GM12878 (cell line): ENCODE data around the gene ATF6. TPM values are rescaled to one million over a fixed set of nuclear protein-coding genes. Genes with fewer than 3 reads are reported as not detected.

Source experiments
- ATAC-seq: fragments of 200-7000 bp; cut with Tn5 transposase; 3 replicates; pipeline ENCODE4 v1.9.1; 2020; ENCODE audit warnings: mild to moderate bottlenecking, moderate library complexity
- BruUV-seq: library from RNA; stranded (reverse); fragments of 400-500 nt; replicated peaks from 2 replicates; lab custom pipeline; 2021; lab: Mats Ljungman, UMichigan
- CTCF ChIA-PET: fragments of 300-600 bp; sonication (Branson Sonifier 250); formaldehyde crosslinking; extraction: SDS; loops from one replicate; lab custom pipeline; 2021; ENCODE audit warnings: inconsistent platforms; lab: Yijun Ruan, JAX
- POLR2A ChIA-PET: fragments of 350-600 bp; formaldehyde crosslinking; extraction: SDS; loops from one replicate; lab custom pipeline; 2021; ENCODE audit warnings: inconsistent platforms; lab: Charles Lee
- RAD21 ChIA-PET: fragments of 300-600 bp; sonication (Branson Sonifier 250); formaldehyde crosslinking; loops from one replicate; lab custom pipeline; 2023; ENCODE audit warnings: antibody characterized with exemption; ENCODE audit not compliant: unreplicated experiment; lab: Charles Lee
- SMC1A ChIA-PET: fragments of 300-600 bp; sonication (Branson Sonifier 250); formaldehyde crosslinking; loops from one replicate; lab custom pipeline; 2023; ENCODE audit not compliant: unreplicated experiment, uncharacterized antibody; lab: Charles Lee
- DNase-seq: peaks from one replicate; pipeline ENCODE4 v3.0.0-alpha.2; 2011; ENCODE audit warnings: low read depth, low spot score
- FAIRE-seq: peaks from 3 replicates; lab custom pipeline; 2011; peaks lifted over from hg19 to GRCh38; lab: Jason Lieb, UNC
- H2AFZ ChIP-seq: 2 replicates; pipeline ENCODE4 v1.6.0; 2011; ENCODE audit warnings: low read depth, low read length, control low read depth; ENCODE audit not compliant: control insufficient read depth
- H3K27ac ChIP-seq: 2 replicates; pipeline ENCODE4 v1.5.1; 2011; ENCODE audit warnings: control low read depth; ENCODE audit not compliant: control insufficient read depth, insufficient read depth
- H3K27me3 ChIP-seq, 2 experiments: replicated peaks in 1 of 2; 2 replicates each; pipeline versions ENCODE4 v1.6.0 to v1.6.1; 2011; ENCODE audit warnings: low read length in 1 of 2; ENCODE audit not compliant: control insufficient read depth in 2 of 2, insufficient read depth in 2 of 2
- H3K36me3 ChIP-seq, 2 experiments: 2 replicates each; pipeline ENCODE4 v1.5.1; 2011; ENCODE audit warnings: low read length in 1 of 2; ENCODE audit not compliant: control insufficient read depth in 2 of 2, insufficient read depth in 2 of 2
- H3K4me1 ChIP-seq: 2 replicates; pipeline ENCODE4 v1.6.1; 2011; ENCODE audit warnings: mild to moderate bottlenecking, low read length, moderate library complexity, mixed read lengths; ENCODE audit not compliant: control insufficient read depth, insufficient read depth
- H3K4me2 ChIP-seq: 2 replicates; pipeline ENCODE4 v1.6.0; 2011; ENCODE audit warnings: control low read depth; ENCODE audit not compliant: control insufficient read depth, insufficient read depth
- H3K4me3 ChIP-seq: fragments of 200-600 bp; sonication (generic); 2 replicates; pipeline ENCODE4 v1.5.1; 2016
- H3K79me2 ChIP-seq: 2 replicates; pipeline ENCODE4 v1.6.0; 2011; ENCODE audit warnings: low read length; ENCODE audit not compliant: control insufficient read depth, insufficient read depth
- H3K9ac ChIP-seq: 2 replicates; pipeline ENCODE4 v1.8.0; 2011; ENCODE audit warnings: low read length, control low read depth, mixed read lengths; ENCODE audit not compliant: control insufficient read depth, insufficient read depth
- H3K9me3 ChIP-seq: replicated peaks from 3 replicates; pipeline ENCODE4 v1.5.1; 2011; ENCODE audit warnings: mild to moderate bottlenecking, low read length; ENCODE audit not compliant: control insufficient read depth, insufficient read depth
- H4K20me1 ChIP-seq: 2 replicates; pipeline ENCODE4 v1.6.0; 2011; ENCODE audit not compliant: control insufficient read depth, insufficient read depth
- BMI1 ChIP-seq: fragments of 450-650 bp; IDR thresholded peaks from 2 replicates; pipeline ENCODE4 v1.6.1; 2016; ENCODE audit warnings: mild to moderate bottlenecking, moderate library complexity, borderline replicate concordance
- CBX3 ChIP-seq: fragments of 200-600 bp; sonication (generic); IDR thresholded peaks from 2 replicates; pipeline ENCODE4 v1.6.1; 2016; ENCODE audit warnings: low read depth, borderline replicate concordance
- CHD2 ChIP-seq: IDR thresholded peaks from 2 replicates; pipeline ENCODE4 v1.6.1; 2011; ENCODE audit warnings: low read depth, low read length, improper control_type of control experiment, borderline replicate concordance
- HDAC6 ChIP-seq: fragments of 200-600 bp; sonication (generic); IDR thresholded peaks from one replicate; pipeline ENCODE4 v1.8.0; 2017; ENCODE audit warnings: antibody characterized with exemption; ENCODE audit not compliant: unreplicated experiment
- IKZF2 ChIP-seq, 2 experiments: fragments of 450-650 bp; IDR thresholded peaks; 2 replicates each; pipeline ENCODE4 v1.6.1; 2017; ENCODE audit warnings: mild to moderate bottlenecking in 2 of 2, moderate library complexity in 2 of 2
- JUND ChIP-seq: IDR thresholded peaks from 2 replicates; pipeline ENCODE4 v1.6.1; 2012; ENCODE audit warnings: low read depth, mild to moderate bottlenecking, low read length, improper control_type of control experiment, moderate library complexity
- NR2C1 ChIP-seq: fragments of 450-650 bp; IDR thresholded peaks from 2 replicates; pipeline ENCODE4 v1.6.1; 2017; ENCODE audit warnings: antibody characterized with exemption, mild to moderate bottlenecking, moderate library complexity
- SRF ChIP-seq, 2 experiments: IDR thresholded peaks; 2 replicates each; pipeline ENCODE4 v1.6.1; 2011; ENCODE audit warnings: low read depth in 2 of 2, low read length in 2 of 2, mild to moderate bottlenecking in 1 of 2, moderate library complexity in 1 of 2
- SUPT20H ChIP-seq: IDR thresholded peaks from 2 replicates; pipeline ENCODE4 v1.6.1; 2011; ENCODE audit warnings: low read depth, mild to moderate bottlenecking, low read length, moderate library complexity, borderline replicate concordance; ENCODE audit not compliant: control insufficient read depth
- TBL1XR1 ChIP-seq: IDR thresholded peaks from 2 replicates; pipeline ENCODE4 v1.6.1; 2012; ENCODE audit warnings: low read depth, low read length, improper control_type of control experiment
- TCF3 ChIP-seq: IDR thresholded peaks from 2 replicates; pipeline ENCODE4 v1.6.1; 2012; ENCODE audit warnings: low read depth, mild to moderate bottlenecking, low read length, borderline replicate concordance; ENCODE audit not compliant: insufficient read depth
- WGBS: methylation state at CpG from one replicate; pipeline ENCODE4 v1.1.6; 2016; ENCODE audit warnings: low lambda C conversion rate; ENCODE audit not compliant: insufficient replicate concordance, insufficient coverage; ENCODE audit errors: missing lambda C conversion rate; 5-methylcytosine and 5-hydroxymethylcytosine counted together
- in situ Hi-C: fragments of 300-500 bp; cut with MboI; formaldehyde crosslinking; loops from 9 replicates; pipeline ENCODE4 v1.14.3; 2018; ENCODE audit warnings: mixed read lengths
- intact Hi-C: fragments of 100-400 bp; cut with micrococcal nuclease; formaldehyde crosslinking; loops from one replicate; pipeline ENCODE4 v1.14.2; 2022; ENCODE audit not compliant: unreplicated experiment
- polyA plus RNA-seq, 11 experiments: library from polyadenylated mRNA; depleted of rRNA in 4 of 11; unstranded in 6 of 11; stranded (reverse) in 5 of 11; fragments of >200 nt; fragmentation: Nextera tagmentation in 4 of 11; fragmentation: Illumina TruSeq in 1 of 11; extraction: Ambion mirVana in 4 of 11; extraction: Trizol in 1 of 11; gene quantifications; 1 replicate in 1 of 11; 2 replicates in 10 of 11; pipeline versions ENCODE4 v1.2.1 to v1.2.3, GENCODE V29; 2011 to 2016; ENCODE audit warnings: inconsistent platforms in 2 of 11, missing spikeins in 2 of 11, low read depth in 1 of 11
- total RNA-seq, 4 experiments: library from RNA; depleted of rRNA in 3 of 4; stranded (reverse); fragments of >200 nt in 3 of 4; fragmentation: Illumina TruSeq in 1 of 4; extraction: Trizol in 1 of 4; gene quantifications; 2 replicates each; pipeline versions ENCODE4 v1.2.1 to v1.2.3, GENCODE V29; 2013 to 2021
- TF ChIP-seq, protein P1 (sequence below): IDR thresholded peaks from 2 replicates; pipeline ENCODE4 v1.6.1; 2012; ENCODE audit warnings: low read length, inconsistent platforms
- TF ChIP-seq, protein P2 (sequence below): IDR thresholded peaks from 2 replicates; pipeline ENCODE4 v1.6.1; 2012; ENCODE audit warnings: low read depth, low read length, improper control_type of control experiment
- TF ChIP-seq, protein P3 (sequence below): fragments of 450-650 bp; IDR thresholded peaks from 2 replicates; pipeline ENCODE4 v1.6.1; 2017; ENCODE audit warnings: low read depth, mild to moderate bottlenecking, moderate library complexity

Gene ATF6
- total and polyA plus RNA-seq, 10 of the 15 experiments (the other 5 are each of a cell fraction or from before 2014, with no cell fraction given) = 7.8 to 24.3 (median 14.7) TPM

DNA sequence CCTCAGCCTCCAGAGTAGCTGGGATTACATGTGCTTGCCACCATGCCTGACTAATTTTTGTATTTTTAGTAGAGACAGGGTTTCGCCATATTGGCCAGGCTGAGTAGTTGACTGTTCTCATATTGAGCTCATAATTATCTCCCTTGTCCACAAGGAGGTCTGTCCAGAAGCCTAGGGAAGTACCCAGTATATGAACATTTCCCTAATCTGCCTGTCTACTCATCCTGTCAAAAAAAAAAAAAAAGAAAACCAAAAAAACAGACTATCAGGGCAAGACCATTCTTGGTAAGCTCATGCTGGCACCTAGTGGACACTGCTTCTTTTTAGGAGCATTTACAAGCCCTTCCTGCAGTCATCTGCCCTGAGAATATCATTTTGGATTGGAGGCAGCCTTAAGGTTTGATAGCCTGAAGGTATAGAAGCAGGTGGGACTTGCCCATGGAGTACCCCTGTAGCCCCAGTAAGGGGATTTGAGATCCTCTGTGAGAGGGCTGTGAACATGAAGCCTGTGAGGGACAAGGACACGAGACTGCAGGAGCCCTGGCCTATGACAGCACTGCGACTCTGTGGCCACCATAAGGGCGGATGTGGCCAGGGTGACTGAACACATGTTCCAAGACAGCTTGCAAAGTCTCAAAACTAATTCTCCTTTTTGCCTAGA is 27.4 kb upstream of the ATF6 start (continued):
- TF ChIP-seq CBX3 = no peak
- no peak for TF ChIP-seq SUPT20H
- TF ChIP-seq, protein P1, sequence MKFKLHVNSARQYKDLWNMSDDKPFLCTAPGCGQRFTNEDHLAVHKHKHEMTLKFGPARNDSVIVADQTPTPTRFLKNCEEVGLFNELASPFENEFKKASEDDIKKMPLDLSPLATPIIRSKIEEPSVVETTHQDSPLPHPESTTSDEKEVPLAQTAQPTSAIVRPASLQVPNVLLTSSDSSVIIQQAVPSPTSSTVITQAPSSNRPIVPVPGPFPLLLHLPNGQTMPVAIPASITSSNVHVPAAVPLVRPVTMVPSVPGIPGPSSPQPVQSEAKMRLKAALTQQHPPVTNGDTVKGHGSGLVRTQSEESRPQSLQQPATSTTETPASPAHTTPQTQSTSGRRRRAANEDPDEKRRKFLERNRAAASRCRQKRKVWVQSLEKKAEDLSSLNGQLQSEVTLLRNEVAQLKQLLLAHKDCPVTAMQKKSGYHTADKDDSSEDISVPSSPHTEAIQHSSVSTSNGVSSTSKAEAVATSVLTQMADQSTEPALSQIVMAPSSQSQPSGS = no peak
- TF ChIP-seq, protein P2, sequence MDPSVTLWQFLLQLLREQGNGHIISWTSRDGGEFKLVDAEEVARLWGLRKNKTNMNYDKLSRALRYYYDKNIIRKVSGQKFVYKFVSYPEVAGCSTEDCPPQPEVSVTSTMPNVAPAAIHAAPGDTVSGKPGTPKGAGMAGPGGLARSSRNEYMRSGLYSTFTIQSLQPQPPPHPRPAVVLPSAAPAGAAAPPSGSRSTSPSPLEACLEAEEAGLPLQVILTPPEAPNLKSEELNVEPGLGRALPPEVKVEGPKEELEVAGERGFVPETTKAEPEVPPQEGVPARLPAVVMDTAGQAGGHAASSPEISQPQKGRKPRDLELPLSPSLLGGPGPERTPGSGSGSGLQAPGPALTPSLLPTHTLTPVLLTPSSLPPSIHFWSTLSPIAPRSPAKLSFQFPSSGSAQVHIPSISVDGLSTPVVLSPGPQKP = no peak

DNA sequence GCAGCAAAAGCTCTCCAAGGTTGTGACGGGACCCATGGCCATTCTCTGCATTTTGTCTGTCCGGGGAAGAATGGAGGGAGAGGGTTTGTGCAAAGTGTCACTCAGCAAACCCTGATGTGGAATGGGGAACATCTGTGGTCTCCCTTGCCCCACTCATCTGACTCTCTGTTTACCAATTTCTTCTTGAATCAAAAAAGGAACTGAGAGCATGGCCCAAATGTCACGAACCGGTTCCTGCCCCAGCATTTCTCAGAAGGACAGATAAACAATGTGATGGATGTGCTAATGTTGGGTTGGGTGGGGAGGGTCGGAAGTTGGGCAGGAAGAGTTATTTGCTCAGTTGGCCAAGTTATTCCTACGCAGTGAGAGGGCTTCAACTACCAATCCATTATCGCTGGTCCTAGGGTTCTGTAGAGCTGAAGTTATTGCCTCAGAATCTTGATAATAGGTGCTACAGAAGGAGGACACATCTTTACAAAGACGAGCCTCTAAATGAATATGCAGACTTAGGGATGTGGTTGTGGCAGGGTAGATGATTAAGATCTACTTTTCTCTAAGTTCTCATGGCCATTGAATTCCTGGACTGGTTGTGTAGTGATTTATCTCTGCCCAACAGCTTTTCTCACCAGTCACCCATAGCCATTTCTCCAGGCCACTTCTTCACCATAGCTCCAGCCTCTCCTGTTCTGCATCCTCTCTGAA is 26.1 kb upstream of the ATF6 start:
- no peaks in the 10 kb centered on the region for H3K9me3 ChIP-seq
- peaks cover 71% of the 10 kb centered on the region for H3K4me1 ChIP-seq
- peak overlapping the region; percentile 54; the same call in 1 of the 2 replicates for H2AFZ ChIP-seq
- peak overlapping the region; percentile 31; the same call in 1 of the 2 replicates for H3K4me3 ChIP-seq
- RAD21 ChIA-PET = interaction anchor here (0.6 to 6.4 kb wide), 16 partner anchors 9 to 574 kb away, joined by 3 to 85 read pairs (median 18); partner anchors contain the start of genes DUSP12, FCRLA, PPOX and TOMM40L
- in situ Hi-C loops = loop anchor here (5.0 to 10.0 kb wide), 3 partner anchors 93 to 545 kb away; partner anchors contain the start of gene ADAMTS4
- H3K36me3 ChIP-seq = no peaks in the 10 kb centered on the region
- H4K20me1 ChIP-seq = no peaks in the 10 kb centered on the region
- SMC1A ChIA-PET = interaction anchor here (0.7 to 9.7 kb wide), 18 partner anchors 8 to 742 kb away, joined by 3 to 97 read pairs (median 7); partner anchors contain the start of genes DUSP12 and FCRLA
- H3K9ac ChIP-seq = peak overlapping the region; percentile 17; the same call in 1 of the 2 replicates
- POLR2A ChIA-PET = interaction anchor here (0.6 to 5.0 kb wide), 5 partner anchors 9 to 128 kb away, joined by 3 to 34 read pairs (median 3); partner anchors contain the start of genes DUSP12 and FCRLA
- peak; percentile 92 for FAIRE-seq
- H3K79me2 ChIP-seq = no peaks in the 10 kb centered on the region
- CTCF ChIA-PET = interaction anchor here (0.8 to 16.4 kb wide), 27 partner anchors 9 to 548 kb away, joined by 3 to 262 read pairs (median 5); partner anchors contain the start of genes DUSP12, FCGR2A, FCRLA and TOMM40L
- peak overlapping the region; percentile 83 for H3K27ac ChIP-seq
- DNase-seq = no peak
- H3K4me2 ChIP-seq = peak overlapping the region; percentile 36
- no TSS peak for BruUV-seq
- no peaks in the 10 kb centered on the region for H3K27me3 ChIP-seq
- WGBS = 6% methylated on average over 8 of the region's 8 CpGs
- intact Hi-C loops = loop anchor here (1.0 to 10.0 kb wide), 5 partner anchors 33 to 345 kb away; partner anchors contain the start of genes FCGR3A and FCRLA
- ATAC-seq = peak; percentile 51
- TF ChIP-seq TBL1XR1 = no peak
- TF ChIP-seq SRF (IDR thresholded peaks at IDR 0.05; ENCODE audit: low read depth in 2 of 2, low read length in 2 of 2) = no peak
- no peak for TF ChIP-seq BMI1
- TF ChIP-seq, protein P3, sequence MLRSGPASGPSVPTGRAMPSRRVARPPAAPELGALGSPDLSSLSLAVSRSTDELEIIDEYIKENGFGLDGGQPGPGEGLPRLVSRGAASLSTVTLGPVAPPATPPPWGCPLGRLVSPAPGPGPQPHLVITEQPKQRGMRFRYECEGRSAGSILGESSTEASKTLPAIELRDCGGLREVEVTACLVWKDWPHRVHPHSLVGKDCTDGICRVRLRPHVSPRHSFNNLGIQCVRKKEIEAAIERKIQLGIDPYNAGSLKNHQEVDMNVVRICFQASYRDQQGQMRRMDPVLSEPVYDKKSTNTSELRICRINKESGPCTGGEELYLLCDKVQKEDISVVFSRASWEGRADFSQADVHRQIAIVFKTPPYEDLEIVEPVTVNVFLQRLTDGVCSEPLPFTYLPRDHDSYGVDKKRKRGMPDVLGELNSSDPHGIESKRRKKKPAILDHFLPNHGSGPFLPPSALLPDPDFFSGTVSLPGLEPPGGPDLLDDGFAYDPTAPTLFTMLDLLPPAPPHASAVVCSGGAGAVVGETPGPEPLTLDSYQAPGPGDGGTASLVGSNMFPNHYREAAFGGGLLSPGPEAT = no peak
- no peak for TF ChIP-seq JUND
- TF ChIP-seq NR2C1 = no peak
- no peak for TF ChIP-seq HDAC6
- peak; percentile 40 to 42; a peak in 1 of 4 replicates for TF ChIP-seq IKZF2 (IDR thresholded peaks at IDR 0.05)
- no peak for TF ChIP-seq CHD2
- 0 out of 2 replicates have a peak, but pooled peaks have one; percentile 38 for TF ChIP-seq TCF3
